GM12872 (cell line): Measurements from ENCODE around the gene TUBG1.

Experiments used
- CTCF ChIP-seq: IDR thresholded peaks from 3 replicates; pipeline ENCODE4 v1.5.1; 2011; ENCODE audit warnings: low read depth, mild to moderate bottlenecking, low read length, moderate library complexity; ENCODE audit not compliant: insufficient read depth

TUBG1 gene

DNA sequence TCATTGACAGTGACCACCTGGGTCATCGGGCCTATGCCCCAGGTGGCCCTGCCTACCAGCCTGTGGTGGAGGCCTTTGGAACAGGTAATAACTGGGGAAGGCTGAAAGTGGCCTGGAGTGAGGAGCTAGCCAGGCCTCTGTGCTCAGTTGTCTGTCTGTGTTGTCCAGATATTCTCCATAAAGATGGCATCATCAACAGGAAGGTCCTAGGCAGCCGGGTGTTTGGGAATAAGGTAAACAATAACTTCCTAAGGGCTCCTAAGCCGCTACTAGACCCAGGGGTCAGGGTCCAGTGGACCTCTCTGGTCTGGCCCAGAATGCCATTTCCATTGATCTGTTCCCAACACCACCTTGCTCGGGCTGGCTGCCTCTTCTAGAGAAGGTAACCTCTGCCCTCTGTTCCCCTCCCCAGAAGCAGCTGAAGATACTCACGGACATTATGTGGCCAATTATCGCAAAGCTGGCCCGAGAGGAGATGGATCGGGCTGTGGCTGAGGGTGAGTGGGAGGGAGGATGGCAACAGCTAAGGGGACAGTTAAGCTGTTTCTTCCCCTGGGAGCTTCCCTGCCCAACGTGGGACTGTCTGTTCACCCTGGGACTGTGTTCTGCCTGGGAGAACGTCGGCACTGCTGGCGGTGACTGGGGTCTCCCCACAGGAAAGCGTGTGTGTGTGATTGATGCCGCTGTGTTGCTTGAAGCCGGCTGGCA lies 44.5 kb upstream of the TUBG1 start:
- no peak for TF ChIP-seq CTCF

GRCh38 chr17:42565523-42566214 lies 43.8 kb upstream of the TUBG1 start:
- TF ChIP-seq CTCF: no peak

- TF ChIP-seq CTCF: no peak
Observed at GRCh38 chr17:42566215-42566882, 43.1 kb upstream of the TUBG1 start.

GRCh38 chr17:42566883-42567573 lies 42.5 kb upstream of the TUBG1 start, which contains the start of gene MLX:
MLX (plus strand) TSS chr17:42567100; CDS start chr17:42567125, 25 bp downstream.
- TF ChIP-seq CTCF: no peak

- TF ChIP-seq CTCF: no peak
Observed at GRCh38 chr17:42568341-42569111, 41.0 kb upstream of the TUBG1 start.

DNA sequence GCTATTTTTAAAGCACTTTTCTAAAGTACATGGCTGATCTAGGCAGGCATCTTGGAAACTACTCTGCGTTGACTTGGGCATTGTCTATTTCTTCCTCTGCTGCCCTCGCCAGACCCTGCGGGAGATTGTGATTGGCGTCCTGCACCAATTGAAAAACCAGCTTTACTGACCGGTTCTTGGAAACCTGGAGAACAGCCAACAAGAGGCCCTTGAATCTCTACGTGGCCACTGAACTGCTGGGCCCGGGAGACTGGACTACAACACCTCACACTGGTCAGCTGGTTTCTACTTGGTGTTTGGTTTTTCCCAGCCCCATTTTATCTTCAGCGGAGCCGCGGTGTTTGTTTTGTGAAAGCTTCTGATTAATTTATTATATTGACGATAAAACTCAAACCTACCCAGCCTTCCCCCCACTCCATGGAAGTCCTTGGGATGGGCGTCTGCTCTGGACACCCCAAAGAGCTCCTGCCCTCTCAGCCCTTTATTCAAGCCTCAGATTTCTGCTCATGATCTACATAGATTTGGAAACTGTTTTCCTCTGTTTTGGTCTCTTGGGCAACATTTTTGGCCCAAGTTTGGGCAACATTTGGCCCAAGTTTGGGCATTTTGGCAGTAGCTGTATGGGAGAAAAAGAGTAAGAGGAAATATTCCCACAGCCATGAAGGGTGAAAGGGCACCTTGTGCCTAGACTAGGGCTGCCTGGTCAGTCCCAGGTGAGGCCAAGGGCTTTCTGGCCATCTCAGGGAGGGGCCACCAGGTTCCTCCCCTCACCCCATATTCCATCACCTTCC lies 37.9 kb upstream of the TUBG1 start:
- TF ChIP-seq CTCF: no peak
